NCI-H2196 (cell line): ENCODE data around the gene NME4.
"Not testable (repeated sequence)": the region's sequence is repeated elsewhere in the genome, so short reads cannot be mapped to it uniquely, and the experiment has no call there.

Experiments used
- DNase-seq: peaks from one replicate; lab custom pipeline; 2025; ENCODE audit not compliant: unreplicated experiment; lab: John Stamatoyannopoulos, UW

NME4 gene

GRCh38 chr16:396199-396598 lies 800 bp upstream of the NME4 start:
- DNase-seq = no peak

GRCh38 chr16:396605-397004 lies 394 bp upstream of the NME4 start:
- DNase-seq = peak; percentile 69

- DNase-seq = no peak
Observed at GRCh38 chr16:397736-398332, 835 bp downstream of the NME4 start.

GRCh38 chr16:398561-399339 lies 1.8 kb downstream of the NME4 start:
- no peak for DNase-seq

- no peak for DNase-seq
Observed at GRCh38 chr16:399340-400019, 2.5 kb downstream of the NME4 start.

GRCh38 chr16:400061-400591 lies 3.1 kb downstream of the NME4 start:
- DNase-seq = no peak

- peak; percentile 92 for DNase-seq
Observed at GRCh38 chr16:401468-402348, 4.7 kb downstream of the NME4 start, which contains the start of gene DECR2. Gene DECR2, plus strand, starts transcription at chr16:401885. Its CDS starts 79 bp downstream, at chr16:401964.

- no peak for DNase-seq
Observed at GRCh38 chr16:404971-405486, 8.0 kb downstream of the NME4 start.

GRCh38 chr16:405548-406506 lies 8.8 kb downstream of the NME4 start:
- no peak for DNase-seq

- DNase-seq = no peak
Observed at GRCh38 chr16:407253-407652, 10.3 kb downstream of the NME4 start.

- DNase-seq = no peak
Observed at GRCh38 chr16:410516-411178, 13.6 kb downstream of the NME4 start.

GRCh38 chr16:411576-412265 lies 14.7 kb downstream of the NME4 start:
- no peak for DNase-seq

- DNase-seq = no peak
Observed at GRCh38 chr16:414395-415169, 17.6 kb downstream of the NME4 start.

GRCh38 chr16:415170-415498 lies 18.1 kb downstream of the NME4 start:
- DNase-seq = not testable (repeated sequence)

- not testable (repeated sequence) for DNase-seq
Observed at GRCh38 chr16:422179-422578, 25.2 kb downstream of the NME4 start.

GRCh38 chr16:424033-424622 lies 27.1 kb downstream of the NME4 start:
- DNase-seq = no peak

- no peak for DNase-seq
Observed at GRCh38 chr16:424623-425081, 27.7 kb downstream of the NME4 start.
